GM18520 (cell line): ENCODE data around the gene LAYN.
A peak's percentile ranks its signal among the peaks of the same experiment; 100 is the strongest.

Experiments used
- ATAC-seq: cut with Tn5 transposase; IDR thresholded peaks from one replicate; pipeline ENCODE4 v1.9.1; 2021; ENCODE audit not compliant: unreplicated experiment

The LAYN gene

GRCh38 chr11:111540114-111540936, at the start of gene LAYN:
Gene LAYN, plus strand, starts transcription at chr11:111540720. Its CDS starts 124 bp downstream, at chr11:111540844.
- no peak for ATAC-seq

- no peak for ATAC-seq
Measured at GRCh38 chr11:111494040-111494439, 46.5 kb upstream of the LAYN start.

GRCh38 chr11:111499483-111499882, 41.0 kb upstream of the LAYN start:
- no peak for ATAC-seq

- ATAC-seq = no peak
Measured at GRCh38 chr11:111500481-111500880, 40.0 kb upstream of the LAYN start.

GRCh38 chr11:111502611-111503010, 37.9 kb upstream of the LAYN start:
- ATAC-seq = no peak

- no peak for ATAC-seq
Measured at GRCh38 chr11:111510311-111510710, 30.2 kb upstream of the LAYN start.

- no peak for ATAC-seq
Measured at GRCh38 chr11:111512296-111513239, 28.0 kb upstream of the LAYN start, which contains the start of gene BTG4. Gene BTG4, minus strand, starts transcription at chr11:111512386. Its CDS starts 13,610 bp downstream, at chr11:111498776.

GRCh38 chr11:111513240-111513605, 27.3 kb upstream of the LAYN start:
- no peak for ATAC-seq

- ATAC-seq = no peak
Measured at GRCh38 chr11:111514216-111515031, 26.1 kb upstream of the LAYN start, which contains the start of gene HOATZ. Gene HOATZ, plus strand, starts transcription at chr11:111514778. Its CDS starts 7 bp downstream, at chr11:111514785.

- no peak for ATAC-seq
Measured at GRCh38 chr11:111515591-111515990, 24.9 kb upstream of the LAYN start.

- no peak for ATAC-seq
Measured at GRCh38 chr11:111518668-111519067, 21.9 kb upstream of the LAYN start.

GRCh38 chr11:111520560-111520959, 20.0 kb upstream of the LAYN start:
- no peak for ATAC-seq

- no peak for ATAC-seq
Measured at GRCh38 chr11:111521135-111521534, 19.4 kb upstream of the LAYN start.

GRCh38 chr11:111522426-111522825, 18.1 kb upstream of the LAYN start:
- no peak for ATAC-seq

GRCh38 chr11:111523343-111523742, 17.2 kb upstream of the LAYN start:
- ATAC-seq = no peak

- no peak for ATAC-seq
Measured at GRCh38 chr11:111524056-111524455, 16.5 kb upstream of the LAYN start.

GRCh38 chr11:111525456-111525855, 15.1 kb upstream of the LAYN start:
- ATAC-seq = no peak

GRCh38 chr11:111526501-111526900, 14.0 kb upstream of the LAYN start:
- ATAC-seq = peak; percentile 53

- no peak for ATAC-seq
Measured at GRCh38 chr11:111527279-111527678, 13.2 kb upstream of the LAYN start.

- no peak for ATAC-seq
Measured at GRCh38 chr11:111528557-111528956, 12.0 kb upstream of the LAYN start.

GRCh38 chr11:111530091-111530490, 10.4 kb upstream of the LAYN start:
- ATAC-seq = no peak
